IMR-90 (cell line): Measurements from ENCODE around the gene BTBD9. TPM values are rescaled to one million over a fixed set of nuclear protein-coding genes. Genes with fewer than 3 reads are reported as not detected.

ENCODE experiments used
- ATAC-seq: fragments of 200-7000 bp; cut with Tn5 transposase; 2 replicates; pipeline ENCODE4 v1.9.1; 2020; ENCODE audit warnings: low read depth, mild to moderate bottlenecking, moderate library complexity
- BruUV-seq: library from RNA; stranded (reverse); fragments of 400-500 nt; replicated peaks from 2 replicates; lab custom pipeline; 2021; lab: Mats Ljungman, UMichigan
- CTCF ChIA-PET: fragments of 300-600 bp; formaldehyde crosslinking; extraction: SDS; loops from one replicate; lab custom pipeline; 2021; ENCODE audit warnings: antibody characterized with exemption; lab: Yijun Ruan, JAX
- POLR2A ChIA-PET: fragments of 300-600 bp; sonication (Branson Sonifier 250); formaldehyde crosslinking; loops from one replicate; lab custom pipeline; 2022; ENCODE audit warnings: antibody characterized with exemption; ENCODE audit not compliant: unreplicated experiment; lab: Charles Lee
- DNase-seq: peaks from one replicate; pipeline ENCODE4 v3.0.0; 2013
- H2AFZ ChIP-seq: replicated peaks from 2 replicates; pipeline ENCODE3; 2013; ENCODE audit warnings: low read length, mild to moderate bottlenecking; ENCODE audit not compliant: poor library complexity
- H2AK5ac ChIP-seq: 2 replicates; pipeline ENCODE4 v1.6.1; 2013; ENCODE audit warnings: low read depth, low read length, inconsistent platforms
- H2AK9ac ChIP-seq: replicated peaks from 2 replicates; pipeline ENCODE3; 2013; ENCODE audit warnings: mild to moderate bottlenecking, low read depth, low read length, moderate library complexity; ENCODE audit not compliant: poor library complexity
- H2BK120ac ChIP-seq: 2 replicates; pipeline ENCODE4 v1.6.1; 2013; ENCODE audit warnings: low read depth, low read length, inconsistent platforms
- H2BK15ac ChIP-seq: 3 replicates; pipeline ENCODE4 v1.6.1; 2013; ENCODE audit warnings: low read depth, low read length, inconsistent platforms
- H2BK20ac ChIP-seq: 2 replicates; pipeline ENCODE4 v1.6.1; 2013; ENCODE audit warnings: low read depth, mild to moderate bottlenecking, inconsistent platforms, low read length, moderate library complexity
- H2BK5ac ChIP-seq: 2 replicates; pipeline ENCODE4 v1.6.1; 2013; ENCODE audit warnings: mild to moderate bottlenecking, low read depth, low read length, inconsistent platforms; ENCODE audit not compliant: poor library complexity, severe bottlenecking
- H3K14ac ChIP-seq: replicated peaks from 2 replicates; pipeline ENCODE4 v1.6.1; 2013; ENCODE audit warnings: low read depth, low read length, inconsistent platforms
- H3K18ac ChIP-seq: 2 replicates; pipeline ENCODE4 v1.6.1; 2013; ENCODE audit warnings: low read depth, low read length, control low read depth
- H3K23ac ChIP-seq: 2 replicates; pipeline ENCODE4 v1.6.1; 2013; ENCODE audit warnings: low read depth, low read length, inconsistent platforms
- H3K27ac ChIP-seq: 2 replicates; pipeline ENCODE4 v1.5.1; 2013; ENCODE audit warnings: mild to moderate bottlenecking, control low read depth, low read length; ENCODE audit not compliant: insufficient read depth
- H3K27me3 ChIP-seq: 2 replicates; pipeline ENCODE4 v1.6.1; 2013; ENCODE audit warnings: low read length; ENCODE audit not compliant: control insufficient read depth, insufficient read depth
- H3K36me3 ChIP-seq: 2 replicates; pipeline ENCODE4 v1.6.1; 2013; ENCODE audit warnings: low read length, mixed read lengths; ENCODE audit not compliant: control insufficient read depth, insufficient read depth
- H3K4ac ChIP-seq: 2 replicates; pipeline ENCODE4 v1.6.1; 2013; ENCODE audit warnings: low read depth, low read length, inconsistent platforms
- H3K4me1 ChIP-seq: 2 replicates; pipeline ENCODE4 v1.6.1; 2013; ENCODE audit warnings: low read length, mixed read lengths; ENCODE audit not compliant: control insufficient read depth, insufficient read depth
- H3K4me2 ChIP-seq: 2 replicates; pipeline ENCODE4 v1.6.1; 2013; ENCODE audit warnings: low read depth, mild to moderate bottlenecking, control low read depth, low read length, moderate library complexity
- H3K4me3 ChIP-seq: 2 replicates; pipeline ENCODE4 v1.5.1; 2013; ENCODE audit warnings: low read depth, mild to moderate bottlenecking, control low read depth, low read length, moderate library complexity; ENCODE audit not compliant: insufficient read depth
- H3K56ac ChIP-seq: 2 replicates; pipeline ENCODE4 v1.6.1; 2013; ENCODE audit warnings: low read length, inconsistent platforms; ENCODE audit not compliant: insufficient read depth; ENCODE audit errors: extremely low read depth
- H3K79me1 ChIP-seq, 2 experiments: 2 replicates each; pipeline ENCODE4 v1.6.1; 2013; ENCODE audit warnings: low read length in 2 of 2, inconsistent platforms in 1 of 2, low read depth in 1 of 2
- H3K9ac ChIP-seq: 2 replicates; pipeline ENCODE4 v1.6.1; 2013; ENCODE audit warnings: low read depth, low read length, control low read depth
- H3K9me1 ChIP-seq: 2 replicates; pipeline ENCODE4 v1.6.1; 2013; ENCODE audit warnings: low read length, inconsistent platforms; ENCODE audit not compliant: insufficient read depth
- H3K9me3 ChIP-seq: 2 replicates; pipeline ENCODE4 v1.6.1; 2013; ENCODE audit warnings: low read length; ENCODE audit not compliant: control insufficient read depth, insufficient read depth
- H4K20me1 ChIP-seq: 2 replicates; pipeline ENCODE4 v1.6.1; 2013; ENCODE audit warnings: low read length, inconsistent platforms; ENCODE audit not compliant: insufficient read depth
- H4K5ac ChIP-seq: 2 replicates; pipeline ENCODE4 v1.6.1; 2013; ENCODE audit warnings: mild to moderate bottlenecking, low read depth, low read length, control low read depth
- H4K8ac ChIP-seq, 2 experiments: 2 replicates each; pipeline ENCODE4 v1.6.1; 2013; ENCODE audit warnings: low read depth in 2 of 2, low read length in 2 of 2, control low read depth in 1 of 2, inconsistent platforms in 1 of 2
- H4K91ac ChIP-seq: 2 replicates; pipeline ENCODE4 v1.6.1; 2013; ENCODE audit warnings: low read depth, low read length, inconsistent platforms; ENCODE audit not compliant: insufficient read depth
- BHLHE40 ChIP-seq: fragments of 150-350 bp; IDR thresholded peaks from 2 replicates; pipeline ENCODE4 v1.6.1; 2016; ENCODE audit warnings: mild to moderate bottlenecking, low read depth, low read length
- CHD1 ChIP-seq: IDR thresholded peaks from 2 replicates; pipeline ENCODE4 v1.6.1; 2012; ENCODE audit warnings: low read depth, low read length, improper control_type of control experiment
- CTCF ChIP-seq: conservative IDR thresholded peaks from 2 replicates; pipeline ENCODE4 v1.5.1; 2012; ENCODE audit warnings: mild to moderate bottlenecking, low read depth, low read length, improper control_type of control experiment
- ELK1 ChIP-seq: fragments of 150-350 bp; IDR thresholded peaks from 2 replicates; pipeline ENCODE4 v1.6.1; 2016; ENCODE audit warnings: low read depth, mild to moderate bottlenecking, low read length, moderate library complexity, borderline replicate concordance
- FOS ChIP-seq: fragments of 150-350 bp; IDR thresholded peaks from 2 replicates; pipeline ENCODE4 v1.6.1; 2016; ENCODE audit warnings: low read depth, low read length
- MAFK ChIP-seq: IDR thresholded peaks from 2 replicates; pipeline ENCODE4 v1.6.1; 2012; ENCODE audit warnings: low read depth, low read length, improper control_type of control experiment
- MAZ ChIP-seq: IDR thresholded peaks from 2 replicates; pipeline ENCODE4 v1.6.1; 2012; ENCODE audit warnings: low read depth, mild to moderate bottlenecking, low read length, improper control_type of control experiment, moderate library complexity, borderline replicate concordance
- MXI1 ChIP-seq: IDR thresholded peaks from 2 replicates; pipeline ENCODE4 v1.6.1; 2012; ENCODE audit warnings: low read depth, mild to moderate bottlenecking, low read length, moderate library complexity, borderline replicate concordance
- NFE2L2 ChIP-seq: fragments of 150-350 bp; IDR thresholded peaks from 2 replicates; pipeline ENCODE4 v1.6.1; 2016; ENCODE audit warnings: low read depth, mild to moderate bottlenecking, low read length
- POLR2A ChIP-seq: IDR thresholded peaks from 2 replicates; pipeline ENCODE4 v1.6.1; 2012; ENCODE audit warnings: mild to moderate bottlenecking, low read depth, low read length
- RAD21 ChIP-seq: IDR thresholded peaks from 2 replicates; pipeline ENCODE4 v1.6.1; 2012; ENCODE audit warnings: low read length, improper control_type of control experiment
- RCOR1 ChIP-seq: IDR thresholded peaks from 2 replicates; pipeline ENCODE4 v1.6.1; 2012; ENCODE audit warnings: mild to moderate bottlenecking, low read length, improper control_type of control experiment; ENCODE audit not compliant: insufficient replicate concordance
- RFX5 ChIP-seq: IDR thresholded peaks from 2 replicates; pipeline ENCODE4 v1.8.0; 2012; ENCODE audit warnings: low read depth, mild to moderate bottlenecking, low read length, moderate library complexity
- SMC3 ChIP-seq: fragments of 150-350 bp; IDR thresholded peaks from 2 replicates; pipeline ENCODE4 v1.6.1; 2016; ENCODE audit warnings: low read depth, mild to moderate bottlenecking, antibody characterized with exemption, low read length, moderate library complexity
- WGBS, 2 experiments: methylation state at CpG; one replicate each; pipeline versions ENCODE4 v1.1.5 to v1.1.7; 2013; ENCODE audit warnings: missing lambda C conversion rate in 2 of 2; ENCODE audit not compliant: insufficient read length in 1 of 2; ENCODE audit errors: extremely low coverage in 2 of 2; 5-methylcytosine and 5-hydroxymethylcytosine counted together
- dilution Hi-C: fragments of 300-500 bp; cut with HindIII; formaldehyde crosslinking; loops from one replicate; pipeline ENCODE4 v1.14.3; 2018; ENCODE audit warnings: low sequenced_read_pairs; ENCODE audit not compliant: unreplicated experiment
- in situ Hi-C: fragments of 300-500 bp; cut with MboI; formaldehyde crosslinking; loops from 3 replicates; pipeline ENCODE4 v1.14.3; 2019; ENCODE audit warnings: low sequenced_read_pairs, inconsistent platforms, mixed read lengths
- intact Hi-C: fragments of 100-400 bp; cut with micrococcal nuclease; formaldehyde crosslinking; loops from 2 replicates; pipeline ENCODE4 v1.10.0; 2022
- polyA plus RNA-seq, 3 experiments: library from polyadenylated mRNA; depleted of rRNA; stranded (reverse); fragments of >200 nt; gene quantifications; 2 replicates each; pipeline ENCODE4 v1.2.3, GENCODE V29; 2012; ENCODE audit warnings: low replicate concordance in 1 of 3
- total RNA-seq: library from RNA; depleted of rRNA; stranded (reverse); fragments of >200 nt; gene quantifications from 2 replicates; pipeline ENCODE4 v1.2.3, GENCODE V29; 2012

The BTBD9 gene
- total and polyA plus RNA-seq, 2 of the 4 experiments (the other 2 are of a cell fraction) = 4.1 to 22.0 TPM

DNA sequence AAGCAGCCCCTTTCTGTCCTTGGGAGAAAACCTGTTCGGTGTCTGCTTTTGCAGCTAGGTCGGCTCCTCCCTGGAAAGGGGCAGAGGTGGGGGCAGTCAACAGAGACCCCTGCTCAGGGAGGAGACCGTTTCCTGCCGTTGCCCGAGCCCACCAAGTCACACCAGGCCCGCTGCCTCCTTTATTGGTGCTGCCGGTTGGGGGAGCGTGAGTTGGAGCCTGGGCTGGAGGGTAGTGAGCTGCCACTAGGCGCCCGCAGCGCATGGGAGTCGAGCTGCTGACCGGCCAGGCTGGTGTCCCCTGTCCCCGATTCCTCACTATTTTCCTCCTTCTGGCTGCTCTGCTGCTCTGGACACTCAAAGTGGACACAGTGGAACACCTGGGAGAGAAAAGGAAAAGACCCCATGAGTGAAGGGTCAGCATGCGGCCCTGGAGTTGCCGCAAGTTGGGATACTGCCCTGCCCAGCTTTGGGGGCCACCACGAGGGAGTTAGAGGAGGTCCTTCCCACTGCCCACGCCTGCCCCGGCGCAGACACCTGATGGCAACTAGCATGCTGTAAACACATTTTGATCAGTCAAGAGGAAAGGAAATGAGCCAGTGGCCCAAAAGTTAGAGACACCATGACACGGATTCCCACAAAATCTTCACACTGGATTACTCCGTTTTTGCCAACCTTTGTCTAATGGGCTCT is 464.8 kb downstream of the BTBD9 start:
- Histone ChIP-seq H4K20me1 (no peaks in the 10 kb centered on the region; the same call in 1 of the 2 replicates), H3K4me2 (no peak overlapping the region), H3K9ac (no peak overlapping the region), H2BK15ac (no peak overlapping the region), H3K23ac (no peak overlapping the region), H2AFZ (no peak overlapping the region), H4K8ac (no peak overlapping the region), H3K9me3 (no peaks in the 10 kb centered on the region), H3K4ac (no peak overlapping the region), H3K79me1 (no peaks in the 10 kb centered on the region; a peak in 1 of 4 replicates), H3K4me1 (no peaks in the 10 kb centered on the region), H2BK120ac (no peak overlapping the region), H4K5ac (no peak overlapping the region), H2BK5ac (no peak overlapping the region), H3K27me3 (no peaks in the 10 kb centered on the region), H3K14ac (no peak overlapping the region), H2AK5ac (no peak overlapping the region), H2AK9ac (no peak overlapping the region), H3K9me1 (peaks cover 3% of the 10 kb centered on the region; the same call in 1 of the 2 replicates), H4K91ac (no peak overlapping the region), H2BK20ac (no peak overlapping the region), H3K4me3 (no peak overlapping the region), H3K36me3 (peaks cover 2% of the 10 kb centered on the region; the same call in 1 of the 2 replicates), H3K27ac (no peak overlapping the region), H3K56ac (no peak overlapping the region), H3K18ac (no peak overlapping the region)
- dilution Hi-C loops (no loop called here), in situ Hi-C loops (no loop called here), intact Hi-C loops (no loop called here)
- POLR2A ChIA-PET = no interaction called here
- no TSS peak for BruUV-seq
- ATAC-seq (no peak), DNase-seq (no peak)
- WGBS, 2 experiments = 95% methylated on average over 3 of the region's 22 CpGs; no CpG with 5 or more reads in 1 of the 2 experiments
- CTCF ChIA-PET = no interaction called here
- TF ChIP-seq MAFK = no peak
- no peak for TF ChIP-seq CTCF
- no peak for TF ChIP-seq ELK1
- no peak for TF ChIP-seq RAD21
- TF ChIP-seq RCOR1 = no peak
- TF ChIP-seq POLR2A = no peak
- TF ChIP-seq CHD1 = no peak
- no peak for TF ChIP-seq MAZ
- TF ChIP-seq MXI1 = no peak
- TF ChIP-seq NFE2L2 = no peak
- no peak for TF ChIP-seq SMC3
- no peak for TF ChIP-seq RFX5
- no peak for TF ChIP-seq BHLHE40
- TF ChIP-seq FOS = no peak
